Smooth muscle cell (in vitro differentiated cells): Measurements from ENCODE around the gene CXCL6. TPM values are rescaled to one million over a fixed set of nuclear protein-coding genes. Genes with fewer than 3 reads are reported as not detected.
A peak's percentile ranks its signal among the peaks of the same experiment; 100 is the strongest.

Experiments
- DNase-seq: peaks from one replicate; lab custom pipeline; 2025; ENCODE audit not compliant: unreplicated experiment; lab: John Stamatoyannopoulos, UW
- H2AFZ ChIP-seq: fragments of 200-600 bp; sonication (generic); 2 replicates; pipeline ENCODE4 v1.6.0; 2016; ENCODE audit warnings: antibody characterized with exemption, low read depth, mild to moderate bottlenecking
- H3F3A ChIP-seq: fragments of 200-600 bp; sonication (generic); 2 replicates; pipeline ENCODE4 v1.6.0; 2017; ENCODE audit warnings: antibody characterized with exemption, low read depth
- H3K27ac ChIP-seq: fragments of 200-600 bp; sonication (generic); 2 replicates; pipeline ENCODE4 v1.5.1; 2016; ENCODE audit warnings: low read depth, mild to moderate bottlenecking
- H3K27me3 ChIP-seq: fragments of 200-600 bp; sonication (generic); 2 replicates; pipeline ENCODE4 v1.6.1; 2016; ENCODE audit warnings: low read depth, mild to moderate bottlenecking
- H3K36me3 ChIP-seq: fragments of 200-600 bp; sonication (generic); 2 replicates; pipeline ENCODE4 v1.5.1; 2016; ENCODE audit warnings: low read depth
- H3K4me1 ChIP-seq: fragments of 200-600 bp; sonication (generic); 2 replicates; pipeline ENCODE4 v1.5.1; 2016; ENCODE audit warnings: low read depth
- H3K4me2 ChIP-seq: fragments of 200-600 bp; sonication (generic); 2 replicates; pipeline ENCODE4 v1.6.0; 2016; ENCODE audit warnings: mild to moderate bottlenecking
- H3K4me3 ChIP-seq: fragments of 200-600 bp; sonication (generic); 2 replicates; pipeline ENCODE4 v1.5.1; 2016; ENCODE audit warnings: mild to moderate bottlenecking
- H3K79me2 ChIP-seq: fragments of 200-600 bp; sonication (generic); 2 replicates; pipeline ENCODE4 v1.6.0; 2016; ENCODE audit warnings: low read depth, mild to moderate bottlenecking
- H3K9ac ChIP-seq: fragments of 200-600 bp; sonication (generic); 2 replicates; pipeline ENCODE4 v1.6.0; 2016; ENCODE audit warnings: low read depth
- H3K9me3 ChIP-seq: fragments of 200-600 bp; sonication (generic); replicated peaks from 2 replicates; pipeline ENCODE4 v1.5.1; 2016; ENCODE audit warnings: low read depth
- H4K20me1 ChIP-seq: fragments of 200-600 bp; sonication (generic); 2 replicates; pipeline ENCODE4 v1.6.0; 2016; ENCODE audit warnings: low read depth
- WGBS: methylation state at CpG from one replicate; pipeline ENCODE4 v1.1.7; 2016; ENCODE audit warnings: low lambda C conversion rate; 5-methylcytosine and 5-hydroxymethylcytosine counted together
- polyA plus RNA-seq: library from polyadenylated mRNA; unstranded; fragments of >200 nt; fragmentation: Nextera tagmentation; extraction: Ambion mirVana; gene quantifications from 2 replicates; pipeline ENCODE4 v1.2.1, GENCODE V29; 2016
- total RNA-seq: library from RNA; depleted of rRNA; stranded (reverse); fragments of >200 nt; gene quantifications from 2 replicates; pipeline ENCODE4 v1.2.3, GENCODE V29; 2014
- TF ChIP-seq, protein P1 (sequence below): fragments of 200-600 bp; sonication (generic); IDR thresholded peaks from 2 replicates; pipeline ENCODE4 v1.5.1; 2017; ENCODE audit warnings: borderline replicate concordance, mild to moderate bottlenecking, antibody characterized with exemption; ENCODE audit not compliant: insufficient read depth, poor library complexity, severe bottlenecking

Gene CXCL6
- total and polyA plus RNA-seq, 2 experiments from 2014 or later, result 30.6 to 31.7 TPM

- 47% methylated on average over 2 of the region's 2 CpGs for WGBS
- no peak for DNase-seq
- Histone ChIP-seq H3K27ac (no peak overlapping the region), H3K4me2 (no peak overlapping the region), H2AFZ (no peak overlapping the region), H3K9ac (no peak overlapping the region), H3K9me3 (no peaks in the 10 kb centered on the region), H3K79me2 (no peaks in the 10 kb centered on the region), H3K4me3 (no peak overlapping the region), H4K20me1 (no peaks in the 10 kb centered on the region), H3K36me3 (no peaks in the 10 kb centered on the region), H3K4me1 (peaks cover 8% of the 10 kb centered on the region), H3K27me3 (peaks cover 22% of the 10 kb centered on the region), H3F3A (peaks cover 9% of the 10 kb centered on the region)
- TF ChIP-seq, protein P1, sequence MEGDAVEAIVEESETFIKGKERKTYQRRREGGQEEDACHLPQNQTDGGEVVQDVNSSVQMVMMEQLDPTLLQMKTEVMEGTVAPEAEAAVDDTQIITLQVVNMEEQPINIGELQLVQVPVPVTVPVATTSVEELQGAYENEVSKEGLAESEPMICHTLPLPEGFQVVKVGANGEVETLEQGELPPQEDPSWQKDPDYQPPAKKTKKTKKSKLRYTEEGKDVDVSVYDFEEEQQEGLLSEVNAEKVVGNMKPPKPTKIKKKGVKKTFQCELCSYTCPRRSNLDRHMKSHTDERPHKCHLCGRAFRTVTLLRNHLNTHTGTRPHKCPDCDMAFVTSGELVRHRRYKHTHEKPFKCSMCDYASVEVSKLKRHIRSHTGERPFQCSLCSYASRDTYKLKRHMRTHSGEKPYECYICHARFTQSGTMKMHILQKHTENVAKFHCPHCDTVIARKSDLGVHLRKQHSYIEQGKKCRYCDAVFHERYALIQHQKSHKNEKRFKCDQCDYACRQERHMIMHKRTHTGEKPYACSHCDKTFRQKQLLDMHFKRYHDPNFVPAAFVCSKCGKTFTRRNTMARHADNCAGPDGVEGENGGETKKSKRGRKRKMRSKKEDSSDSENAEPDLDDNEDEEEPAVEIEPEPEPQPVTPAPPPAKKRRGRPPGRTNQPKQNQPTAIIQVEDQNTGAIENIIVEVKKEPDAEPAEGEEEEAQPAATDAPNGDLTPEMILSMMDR, result no peak
Observed at GRCh38 chr4:73866246-73866645, 29.8 kb downstream of the CXCL6 start.

- 61% methylated on average over 3 of the region's 3 CpGs for WGBS
- Histone ChIP-seq H3K9ac (no peak overlapping the region), H3K9me3 (no peaks in the 10 kb centered on the region), H3K4me2 (peak overlapping the region; percentile 94), H3K4me1 (peaks cover 8% of the 10 kb centered on the region), H3F3A (no peaks in the 10 kb centered on the region), H3K79me2 (no peaks in the 10 kb centered on the region), H2AFZ (no peak overlapping the region), H3K4me3 (no peak overlapping the region), H4K20me1 (no peaks in the 10 kb centered on the region), H3K27me3 (peaks cover 37% of the 10 kb centered on the region), H3K36me3 (no peaks in the 10 kb centered on the region), H3K27ac (no peak overlapping the region)
- DNase-seq, result no peak
- TF ChIP-seq, protein P1, result no peak
Observed at GRCh38 chr4:73867783-73868182, 31.3 kb downstream of the CXCL6 start.

DNA sequence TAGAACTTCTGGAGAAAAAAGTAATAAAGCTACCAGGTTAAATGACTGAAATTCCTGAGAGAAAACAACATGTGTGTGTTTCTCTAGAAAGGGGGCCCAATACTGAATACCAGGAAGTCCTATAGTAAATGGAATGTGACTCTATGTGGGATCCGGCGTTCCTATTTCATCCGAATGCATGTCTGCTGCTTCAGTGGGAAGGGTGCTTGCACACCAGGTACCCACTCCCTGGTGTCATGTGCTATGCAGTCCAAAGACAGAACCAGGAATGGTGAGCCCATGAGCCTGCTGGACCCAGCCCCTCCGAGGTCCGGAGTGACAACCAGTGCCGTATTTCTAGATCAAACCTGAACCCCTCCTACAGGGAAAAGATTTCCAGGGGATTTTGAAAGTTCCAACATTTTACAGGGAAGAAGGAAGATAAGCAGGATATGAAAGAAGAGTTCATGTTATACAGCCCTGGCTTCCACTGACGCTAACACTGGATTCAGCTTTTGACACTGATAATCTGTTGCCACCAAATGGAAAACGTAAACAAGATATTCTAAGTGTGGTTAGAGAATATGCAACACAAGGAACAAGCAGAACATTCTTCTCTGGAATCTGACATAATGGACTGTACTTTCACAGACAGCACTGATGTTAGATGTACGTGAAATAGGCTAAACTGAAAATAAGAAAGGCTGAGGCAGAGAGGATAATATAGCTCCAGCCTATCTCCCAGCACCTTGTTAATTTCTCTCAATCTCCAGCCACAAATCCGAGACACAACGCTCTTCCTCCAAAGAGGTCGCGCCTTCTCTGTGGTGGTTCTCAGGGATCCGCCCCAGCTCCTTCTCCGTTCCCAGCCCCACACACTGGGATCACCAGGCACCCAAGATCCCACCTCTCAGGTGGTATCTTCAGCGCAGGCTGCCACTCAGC lies 32.0 kb downstream of the CXCL6 start:
- Histone ChIP-seq H3K4me2 (peak overlapping the region; percentile 94), H4K20me1 (no peaks in the 10 kb centered on the region), H2AFZ (peak overlapping the region; percentile 95), H3K4me1 (peaks cover 8% of the 10 kb centered on the region), H3K36me3 (no peaks in the 10 kb centered on the region), H3K27ac (no peak overlapping the region), H3K4me3 (peak overlapping the region; percentile 79), H3K9me3 (no peaks in the 10 kb centered on the region), H3F3A (no peaks in the 10 kb centered on the region), H3K9ac (peak overlapping the region; percentile 47), H3K79me2 (no peaks in the 10 kb centered on the region), H3K27me3 (peaks cover 38% of the 10 kb centered on the region)
- WGBS, result 30% methylated on average over 16 of the region's 16 CpGs
- TF ChIP-seq, protein P1, result no peak
- DNase-seq, result no peak
